Measurements from ENCODE around the gene OSBPL10.

DNA sequence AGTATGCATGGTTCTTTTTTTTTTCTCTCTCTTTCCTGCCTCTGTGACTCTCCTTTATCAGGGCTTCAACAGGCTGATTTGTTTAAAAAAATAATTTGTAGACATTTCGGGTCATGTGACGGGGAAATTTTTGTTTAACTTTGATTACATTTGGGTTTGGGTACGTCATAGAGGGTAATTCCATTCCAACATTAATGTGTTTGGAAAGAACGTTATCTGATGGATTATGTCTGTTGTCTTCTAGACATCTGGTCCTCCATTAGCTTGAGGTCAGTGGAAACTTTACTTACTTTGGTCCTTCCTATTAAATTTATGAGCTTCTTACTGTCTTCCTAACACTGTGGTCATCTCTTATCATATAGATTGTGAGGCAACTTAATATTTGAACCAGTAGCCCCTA is 367.4 kb downstream of the OSBPL10 start:
- TF ChIP-seq CTCF (conservative IDR thresholded peaks at IDR 0.05; ENCODE audit: low read length) (no peak), EZH2phosphoT487 (IDR thresholded peaks at IDR 0.05; ENCODE audit: borderline replicate concordance) (no peak)

Data from Loucy (cell line).